Natural killer cell (primary cell): ENCODE measurements around the gene IFNA14. TPM values are rescaled to one million over a fixed set of nuclear protein-coding genes. Genes with fewer than 3 reads are reported as not detected.

ENCODE experiments used
- ATAC-seq, 3 donors: fragments of 150-1000 bp in 2 of 3; fragments of 200-7000 bp in 1 of 3; cut with Tn5 transposase; 1 replicate in 1 of 3; 2 replicates in 2 of 3; pipeline ENCODE4 v1.10.0; 2021; ENCODE audit warnings: mild to moderate bottlenecking in 2 of 3, moderate library complexity in 2 of 3
- DNase-seq, 2 donors: peaks; one replicate each; pipeline versions ENCODE4 v3.0.0 to v3.0.0-alpha.2; 2013 to 2021; ENCODE audit warnings: mixed read lengths in 1 of 2
- H3K27ac ChIP-seq: one replicate; pipeline ENCODE4 v1.5.1; 2013; ENCODE audit warnings: mild to moderate bottlenecking, low read length
- H3K27me3 ChIP-seq: one replicate; pipeline ENCODE4 v1.6.1; 2013; ENCODE audit warnings: low read length; ENCODE audit not compliant: control insufficient read depth, insufficient read depth
- H3K36me3 ChIP-seq: one replicate; pipeline ENCODE4 v1.6.1; 2013; ENCODE audit warnings: low read length; ENCODE audit not compliant: control insufficient read depth, insufficient read depth
- H3K4me1 ChIP-seq: one replicate; pipeline ENCODE4 v1.6.1; 2013; ENCODE audit warnings: low read length; ENCODE audit not compliant: control insufficient read depth, insufficient read depth
- H3K4me3 ChIP-seq: one replicate; pipeline ENCODE4 v1.5.1; 2013; ENCODE audit warnings: low read length
- H3K9me3 ChIP-seq: one replicate; pipeline ENCODE4 v1.6.1; 2013; ENCODE audit warnings: low read length; ENCODE audit not compliant: control insufficient read depth, insufficient read depth
- H3K27ac Mint-ChIP-seq, 2 donors: one replicate each; pipeline ENCODE4 v1.8.0; 2022; ENCODE audit warnings: mild to moderate bottlenecking in 2 of 2, mixed read lengths in 2 of 2, moderate library complexity in 1 of 2
- H3K27me3 Mint-ChIP-seq, 2 donors: one replicate each; pipeline ENCODE4 v1.8.0; 2022; ENCODE audit warnings: low read depth in 2 of 2, mixed read lengths in 2 of 2
- H3K36me3 Mint-ChIP-seq: one replicate; pipeline ENCODE4 v1.8.0; 2022; ENCODE audit warnings: mixed read lengths
- H3K4me1 Mint-ChIP-seq, 2 donors: one replicate each; pipeline ENCODE4 v1.8.0; 2022; ENCODE audit warnings: mixed read lengths in 2 of 2
- H3K4me3 Mint-ChIP-seq: one replicate; pipeline ENCODE4 v1.8.0; 2022; ENCODE audit warnings: mild to moderate bottlenecking, moderate library complexity, mixed read lengths
- H3K9me3 Mint-ChIP-seq, 2 donors: one replicate each; pipeline ENCODE4 v1.8.0; 2022; ENCODE audit warnings: mixed read lengths in 2 of 2
- CTCF ChIP-seq: fragments of 200-600 bp; IDR thresholded peaks from one replicate; pipeline ENCODE4 v1.8.0; 2022; ENCODE audit warnings: antibody characterized with exemption
- WGBS: methylation state at CpG from one replicate; pipeline ENCODE4 v1.1.7; 2013; ENCODE audit warnings: missing lambda C conversion rate; ENCODE audit not compliant: insufficient coverage; 5-methylcytosine and 5-hydroxymethylcytosine counted together
- intact Hi-C: fragments of 100-400 bp; cut with micrococcal nuclease; formaldehyde crosslinking; loops from one replicate; pipeline ENCODE4 v1.14.2; 2022
- total RNA-seq, 4 donors: library from RNA; stranded (reverse); fragments of 120-200 nt in 1 of 4; gene quantifications; one replicate each; pipeline versions ENCODE4 v1.2.3 to v1.2.4, GENCODE V29; 2013 to 2022

Gene IFNA14
- total RNA-seq, 3 donors from 2014 or later (not counting 1 experiment from before 2014, with no cell fraction given) = not detected

GRCh38 chr9:21266733-21267484, 27.1 kb upstream of the IFNA14 start:
- no peak for DNase-seq
- ATAC-seq = no peak
- 97% methylated on average over 3 of the region's 3 CpGs for WGBS
- H3K36me3 ChIP-seq = no peaks in the 10 kb centered on the region
- no peak overlapping the region for H3K4me3 ChIP-seq
- no peaks in the 10 kb centered on the region for H3K4me1 ChIP-seq
- H3K27ac ChIP-seq = no peak overlapping the region
- Mint-ChIP-seq H3K27ac (no peak overlapping the region), H3K36me3 (no peaks in the 10 kb centered on the region), H3K4me1 (no peaks in the 10 kb centered on the region), H3K9me3 (peaks cover 0 to 2% of the 10 kb centered on the region in 2 donors), H3K4me3 (no peak overlapping the region), H3K27me3 (peaks cover 20 to 32% of the 10 kb centered on the region in 2 donors)
- no peaks in the 10 kb centered on the region for H3K9me3 ChIP-seq
- TF ChIP-seq CTCF = no peak
- no peaks in the 10 kb centered on the region for H3K27me3 ChIP-seq
- intact Hi-C loops = no loop called here

- H3K27me3 Mint-ChIP-seq = peaks cover 16 to 24% of the 10 kb centered on the region in 2 donors
- H3K4me3 ChIP-seq = no peak overlapping the region
- no peak overlapping the region for H3K27ac Mint-ChIP-seq
- H3K27me3 ChIP-seq = no peaks in the 10 kb centered on the region
- intact Hi-C loops = no loop called here
- no peaks in the 10 kb centered on the region for H3K4me1 Mint-ChIP-seq
- no peak overlapping the region for H3K4me3 Mint-ChIP-seq
- H3K36me3 ChIP-seq = no peaks in the 10 kb centered on the region
- H3K36me3 Mint-ChIP-seq = no peaks in the 10 kb centered on the region
- no peak for DNase-seq
- no peaks in the 10 kb centered on the region for H3K9me3 ChIP-seq
- ATAC-seq = no peak
- no peak overlapping the region for H3K27ac ChIP-seq
- 80% methylated on average over 1 of the region's 1 CpG for WGBS
- H3K9me3 Mint-ChIP-seq = no peaks in the 10 kb centered on the region
- TF ChIP-seq CTCF = no peak
- H3K4me1 ChIP-seq = no peaks in the 10 kb centered on the region
Measured at GRCh38 chr9:21265421-21266189, 25.8 kb upstream of the IFNA14 start.

- Histone ChIP-seq H3K9me3 (no peaks in the 10 kb centered on the region), H3K4me1 (peaks cover 15% of the 10 kb centered on the region), H3K27me3 (no peaks in the 10 kb centered on the region), H3K36me3 (no peaks in the 10 kb centered on the region), H3K27ac (no peak overlapping the region), H3K4me3 (no peak overlapping the region)
- no peak for TF ChIP-seq CTCF
- DNase-seq (no peak), ATAC-seq (peak; percentile 67 to 83 (median 69))
- Mint-ChIP-seq H3K36me3 (no peaks in the 10 kb centered on the region), H3K27me3 (peaks cover 6 to 12% of the 10 kb centered on the region in 2 donors), H3K9me3 (no peaks in the 10 kb centered on the region), H3K4me3 (peak overlapping the region; percentile 81), H3K4me1 (peaks cover 24% of the 10 kb centered on the region in 2 donors), H3K27ac (peak overlapping the region; percentile 37 to 72)
- 38% methylated on average over 5 of the region's 5 CpGs for WGBS
- intact Hi-C loops = no loop called here
Measured at GRCh38 chr9:21255538-21256212, 15.9 kb upstream of the IFNA14 start.
